ENCODE measurements around the gene IFT88.

- TF ChIP-seq ZNF274 (IDR thresholded peaks at IDR 0.05; ENCODE audit: low read depth, low read length) (no peak), YY1 (IDR thresholded peaks at IDR 0.05; ENCODE audit: insufficient read depth, insufficient read length) (no peak), SUZ12 (IDR thresholded peaks at IDR 0.05; ENCODE audit: extremely low read depth, insufficient read depth, insufficient read length) (no peak)
Measured at GRCh38 chr13:20721058-20721453, 154.1 kb downstream of the IFT88 start.
